BE2C (cell line): ENCODE results near the gene IRAK2.

Experiments used
- DNase-seq: peaks from one replicate; pipeline ENCODE4 v3.0.0-alpha.2; 2020
- H3K27me3 ChIP-seq: fragments of 250-450 bp; sonication (Bioruptor Pico); 2 replicates; pipeline ENCODE4 v1.5.1; 2020; ENCODE audit warnings: mild to moderate bottlenecking
- H3K36me3 ChIP-seq: fragments of 250-450 bp; sonication (Bioruptor Pico); 2 replicates; pipeline ENCODE4 v1.5.1; 2020; ENCODE audit warnings: mild to moderate bottlenecking
- H3K4me1 ChIP-seq: fragments of 250-450 bp; sonication (Bioruptor Pico); 2 replicates; pipeline ENCODE4 v1.5.1; 2020
- H3K4me3 ChIP-seq: 2 replicates; pipeline ENCODE4 v1.5.1; 2011; ENCODE audit warnings: low read depth, low read length
- H3K9me3 ChIP-seq: fragments of 250-450 bp; sonication (Bioruptor Pico); 2 replicates; pipeline ENCODE4 v1.5.1; 2020
- TF ChIP-seq, protein P1 (sequence below): IDR thresholded peaks from 2 replicates; pipeline ENCODE4 v1.5.1; 2012; ENCODE audit warnings: mild to moderate bottlenecking, low read depth, low read length

Gene IRAK2

DNA sequence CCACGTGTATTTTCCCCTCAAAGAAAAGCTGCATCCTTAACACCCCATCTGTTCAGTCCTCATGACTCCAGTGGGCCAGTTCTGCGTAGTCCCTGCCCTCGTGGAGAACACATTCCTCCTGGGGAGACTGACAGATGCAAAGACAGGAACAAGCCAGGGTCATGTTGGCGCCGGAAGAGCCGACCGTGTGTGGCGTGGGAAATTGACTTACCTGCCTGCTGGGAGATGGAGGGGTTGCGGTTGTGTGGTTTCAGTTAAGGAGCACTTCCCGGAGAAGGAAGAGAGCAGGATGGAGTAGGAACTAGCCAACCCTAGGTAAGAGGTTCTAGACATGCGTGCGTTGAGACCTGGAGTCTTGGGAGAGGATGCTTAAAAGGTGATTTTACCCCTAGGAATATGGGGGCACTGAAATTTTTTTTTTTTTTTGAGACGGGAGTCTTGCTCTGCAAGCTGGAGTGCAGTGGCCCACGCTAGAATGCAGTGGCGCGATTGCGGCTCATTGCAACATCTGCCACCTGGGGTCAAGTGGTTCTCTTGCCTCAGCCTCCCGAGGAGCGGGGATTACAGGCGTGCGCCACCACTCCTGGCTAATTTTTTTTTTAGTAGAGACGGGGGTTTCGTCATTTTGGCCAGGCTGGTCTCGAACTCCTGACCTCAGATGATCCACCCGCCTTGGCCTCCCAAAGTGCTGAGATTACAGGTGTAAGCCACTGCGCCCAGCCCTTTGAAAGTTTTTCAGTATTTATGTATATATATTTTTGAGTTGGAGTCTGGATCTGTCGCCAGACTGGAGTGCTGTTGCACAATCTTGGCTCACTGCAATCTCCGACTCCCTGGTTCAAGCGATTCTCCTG, 21.8 kb upstream of the IRAK2 start:
- H3K4me1 ChIP-seq: no peaks in the 10 kb centered on the region
- no peaks in the 10 kb centered on the region for H3K9me3 ChIP-seq
- DNase-seq: no peak
- TF ChIP-seq, protein P1, sequence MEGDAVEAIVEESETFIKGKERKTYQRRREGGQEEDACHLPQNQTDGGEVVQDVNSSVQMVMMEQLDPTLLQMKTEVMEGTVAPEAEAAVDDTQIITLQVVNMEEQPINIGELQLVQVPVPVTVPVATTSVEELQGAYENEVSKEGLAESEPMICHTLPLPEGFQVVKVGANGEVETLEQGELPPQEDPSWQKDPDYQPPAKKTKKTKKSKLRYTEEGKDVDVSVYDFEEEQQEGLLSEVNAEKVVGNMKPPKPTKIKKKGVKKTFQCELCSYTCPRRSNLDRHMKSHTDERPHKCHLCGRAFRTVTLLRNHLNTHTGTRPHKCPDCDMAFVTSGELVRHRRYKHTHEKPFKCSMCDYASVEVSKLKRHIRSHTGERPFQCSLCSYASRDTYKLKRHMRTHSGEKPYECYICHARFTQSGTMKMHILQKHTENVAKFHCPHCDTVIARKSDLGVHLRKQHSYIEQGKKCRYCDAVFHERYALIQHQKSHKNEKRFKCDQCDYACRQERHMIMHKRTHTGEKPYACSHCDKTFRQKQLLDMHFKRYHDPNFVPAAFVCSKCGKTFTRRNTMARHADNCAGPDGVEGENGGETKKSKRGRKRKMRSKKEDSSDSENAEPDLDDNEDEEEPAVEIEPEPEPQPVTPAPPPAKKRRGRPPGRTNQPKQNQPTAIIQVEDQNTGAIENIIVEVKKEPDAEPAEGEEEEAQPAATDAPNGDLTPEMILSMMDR: no peak
- peak overlapping the region; percentile 60 for H3K4me3 ChIP-seq
- 0 out of 2 replicates have a peak, but pooled peaks cover 2% of the 10 kb centered on the region for H3K36me3 ChIP-seq
- H3K27me3 ChIP-seq: no peaks in the 10 kb centered on the region

DNA sequence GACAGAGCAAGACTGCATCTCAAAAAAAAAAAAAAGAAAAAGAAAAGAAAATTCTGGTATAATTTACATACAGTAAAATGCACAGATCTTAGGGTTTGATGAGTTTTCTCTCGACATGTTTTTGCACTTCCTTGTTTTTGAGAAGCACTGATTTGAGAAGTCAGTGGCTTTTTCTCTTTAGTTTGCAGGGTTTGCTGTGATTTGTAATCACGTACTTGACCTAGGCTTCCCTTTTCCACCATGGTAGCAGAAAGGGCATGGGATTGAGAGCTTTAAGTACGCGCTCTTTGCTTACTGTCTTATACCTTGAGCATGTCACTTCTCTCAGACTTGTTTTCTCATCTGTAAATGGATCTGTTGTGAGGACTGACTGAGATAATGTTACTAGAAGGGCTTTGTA, 19.0 kb upstream of the IRAK2 start:
- no peaks in the 10 kb centered on the region for H3K27me3 ChIP-seq
- H3K4me1 ChIP-seq: no peaks in the 10 kb centered on the region
- peaks cover 9% of the 10 kb centered on the region; the same call in 1 of the 2 replicates for H3K36me3 ChIP-seq
- no peaks in the 10 kb centered on the region for H3K9me3 ChIP-seq
- TF ChIP-seq, protein P1: no peak
- DNase-seq: no peak
- H3K4me3 ChIP-seq: no peak overlapping the region

DNA sequence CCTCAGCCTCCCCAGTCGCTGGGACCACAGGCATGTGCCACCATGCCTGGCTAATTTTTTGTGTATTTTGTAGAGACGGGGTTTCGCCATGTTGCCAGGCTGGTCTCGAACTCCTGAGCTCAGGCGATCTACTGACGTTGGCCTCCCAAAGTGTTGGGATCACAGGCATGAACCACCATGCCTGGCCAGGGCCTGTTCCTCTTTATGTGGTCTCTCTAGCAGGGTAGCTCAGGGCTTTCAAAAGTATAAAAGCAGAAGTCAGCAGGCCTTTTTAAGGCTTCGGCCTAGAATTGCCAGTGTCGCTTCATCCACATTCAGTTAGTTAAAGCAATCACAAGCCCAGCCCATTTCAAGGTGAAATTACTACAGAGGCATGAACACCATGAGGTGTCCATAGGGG, 15.5 kb upstream of the IRAK2 start:
- peaks cover 7% of the 10 kb centered on the region; the same call in 1 of the 2 replicates for H3K36me3 ChIP-seq

DNA sequence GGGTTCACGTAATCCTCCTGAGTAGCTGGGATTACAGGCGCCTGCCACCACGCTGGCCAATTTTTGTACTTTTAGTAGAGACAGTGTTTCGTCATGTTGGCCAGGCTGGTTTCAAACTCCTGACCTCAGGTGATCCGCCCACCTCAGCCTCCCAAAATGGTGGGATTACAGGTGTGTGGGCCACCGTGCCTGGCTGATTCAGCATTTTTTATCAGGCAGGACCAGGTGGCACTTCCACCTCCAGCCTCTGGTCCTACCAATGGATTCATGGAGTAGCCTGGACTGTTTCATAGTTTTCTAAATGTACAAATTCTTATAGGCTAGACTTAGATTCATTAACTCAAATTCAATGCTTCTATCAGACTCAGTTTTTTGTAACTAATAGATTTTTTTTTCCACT, 13.7 kb upstream of the IRAK2 start:
- H3K36me3 ChIP-seq: peaks cover 7% of the 10 kb centered on the region; the same call in 1 of the 2 replicates
- no peak for DNase-seq
- TF ChIP-seq, protein P1: no peak
- no peaks in the 10 kb centered on the region for H3K9me3 ChIP-seq
- H3K4me3 ChIP-seq: no peak overlapping the region
- no peaks in the 10 kb centered on the region for H3K27me3 ChIP-seq
- H3K4me1 ChIP-seq: no peaks in the 10 kb centered on the region

More for the DNA sequence above, 15.5 kb upstream of the IRAK2 start:
- Histone ChIP-seq H3K4me3 (no peak overlapping the region), H3K4me1 (no peaks in the 10 kb centered on the region), H3K9me3 (no peaks in the 10 kb centered on the region), H3K27me3 (no peaks in the 10 kb centered on the region)
- no peak for DNase-seq
- TF ChIP-seq, protein P1: no peak

DNA sequence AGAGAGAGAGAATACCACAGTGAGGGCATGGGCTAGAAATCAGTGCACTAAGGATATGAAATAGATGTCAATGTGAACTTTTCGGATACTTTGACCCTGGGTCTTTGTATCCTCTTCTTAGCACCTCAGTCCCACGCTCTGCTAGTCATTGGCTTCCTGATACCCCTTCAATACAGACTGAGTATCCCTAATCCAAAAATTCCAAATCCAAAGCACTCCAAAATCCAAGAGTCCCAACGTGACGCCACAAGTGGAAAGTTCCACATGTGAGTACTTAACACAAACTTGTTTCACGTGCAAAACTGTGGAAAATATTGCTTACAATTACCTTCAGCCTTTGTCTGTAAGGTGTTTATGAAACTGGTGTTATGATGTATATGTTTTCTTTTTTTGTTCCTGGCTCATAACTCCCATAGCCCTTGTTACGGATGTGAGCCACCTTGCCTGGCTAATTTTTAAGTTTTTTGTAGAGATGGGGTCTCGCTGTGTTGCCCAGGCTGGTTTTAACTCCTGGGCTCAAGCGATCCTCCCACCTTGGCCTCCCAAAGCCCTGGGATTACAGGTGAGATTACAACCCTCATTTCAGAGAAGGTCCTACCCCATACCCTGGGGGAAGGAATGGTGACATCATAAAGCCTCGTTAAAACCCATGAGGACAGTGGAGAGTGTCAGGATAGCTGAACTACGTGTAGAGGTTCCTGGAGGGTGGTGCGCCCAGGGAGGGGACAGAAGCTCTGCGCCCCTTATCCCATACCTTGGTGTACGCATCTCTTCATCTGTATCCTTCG, 10.2 kb upstream of the IRAK2 start:
- TF ChIP-seq, protein P1: no peak
- no peak for DNase-seq
- H3K9me3 ChIP-seq: no peaks in the 10 kb centered on the region
- no peaks in the 10 kb centered on the region for H3K4me1 ChIP-seq
- no peak overlapping the region for H3K4me3 ChIP-seq
- peaks cover 6% of the 10 kb centered on the region; the same call in 1 of the 2 replicates for H3K36me3 ChIP-seq
- no peaks in the 10 kb centered on the region for H3K27me3 ChIP-seq
